Gastroesophageal sphincter (tissue), 3 donors: Measurements from ENCODE around the gene ARHGEF10L.
"Not testable (repeated sequence)": the region's sequence is repeated elsewhere in the genome, so short reads cannot be mapped to it uniquely, and the experiment has no call there.

Experiments used
- CTCF ChIP-seq, 4 experiments: fragments of 200-600 bp in 2 of 4; fragments of 450-650 bp in 2 of 4; sonication (generic) in 1 of 4; IDR thresholded peaks; one replicate each; pipeline ENCODE4 v1.5.1; 2017 to 2019; ENCODE audit warnings: antibody characterized with exemption in 4 of 4, mild to moderate bottlenecking in 2 of 4, moderate library complexity in 2 of 4
- EP300 ChIP-seq: sonication (generic); formaldehyde crosslinking; IDR thresholded peaks from one replicate; pipeline ENCODE4 v1.6.1; 2017; ENCODE audit warnings: antibody characterized with exemption, mild to moderate bottlenecking
- POLR2A ChIP-seq, 2 donors: fragments of 450-650 bp; IDR thresholded peaks; one replicate each; pipeline ENCODE4 v1.6.1; 2017; ENCODE audit warnings: antibody characterized with exemption in 2 of 2, mild to moderate bottlenecking in 2 of 2, moderate library complexity in 1 of 2
- POLR2AphosphoS5 ChIP-seq: sonication (generic); formaldehyde crosslinking; IDR thresholded peaks from one replicate; pipeline ENCODE4 v1.6.1; 2017; ENCODE audit warnings: antibody characterized with exemption

- TF ChIP-seq CTCF (IDR thresholded peaks at IDR 0.05); POLR2AphosphoS5; POLR2A (IDR thresholded peaks at IDR 0.05); EP300: not testable (repeated sequence)
These were observed 49.6 kb upstream of the ARHGEF10L start for GRCh38 chr1:17489768-17490417.
